Measurements from ENCODE around the gene ADGRD2.

The ADGRD2 gene

GRCh38 chr9:124439086-124439485 is 11.2 kb upstream of the ADGRD2 start:
- no peak for DNase-seq

DNA sequence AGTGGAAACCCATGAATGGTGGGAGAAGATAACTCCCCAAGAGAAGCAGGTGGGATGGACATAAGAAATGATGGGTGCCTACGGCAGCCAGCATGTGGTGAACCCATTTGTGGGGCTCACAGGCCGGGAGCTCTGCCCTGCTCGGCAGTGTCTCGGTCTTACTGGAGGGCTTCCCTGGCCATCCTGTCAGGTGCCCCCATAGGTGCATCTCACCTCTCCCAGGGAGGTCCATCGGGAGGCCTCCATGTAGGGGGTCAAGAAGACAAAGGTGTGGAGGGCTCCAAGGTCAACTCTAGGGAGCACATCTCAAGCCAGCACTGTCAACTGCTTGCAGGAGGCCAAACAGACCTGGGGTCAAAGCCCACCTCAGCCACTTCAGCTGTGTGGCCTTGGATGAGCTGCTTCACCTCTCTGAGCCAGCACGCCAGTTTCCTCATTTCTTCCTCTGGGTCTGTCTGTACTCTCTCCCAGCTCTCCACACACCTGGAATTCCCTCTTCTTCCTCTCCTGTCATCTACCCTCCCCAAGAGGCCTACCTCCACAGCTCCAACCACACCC is 10.5 kb upstream of the ADGRD2 start:
- DNase-seq: no peak

- no peak for DNase-seq
Measured at GRCh38 chr9:124440786-124441185, 9.5 kb upstream of the ADGRD2 start.

GRCh38 chr9:124441291-124441690 is 9.0 kb upstream of the ADGRD2 start:
- DNase-seq: no peak

GRCh38 chr9:124442379-124442778 is 7.9 kb upstream of the ADGRD2 start:
- DNase-seq: no peak

- DNase-seq: no peak
Measured at GRCh38 chr9:124442826-124443225, 7.4 kb upstream of the ADGRD2 start.

DNA sequence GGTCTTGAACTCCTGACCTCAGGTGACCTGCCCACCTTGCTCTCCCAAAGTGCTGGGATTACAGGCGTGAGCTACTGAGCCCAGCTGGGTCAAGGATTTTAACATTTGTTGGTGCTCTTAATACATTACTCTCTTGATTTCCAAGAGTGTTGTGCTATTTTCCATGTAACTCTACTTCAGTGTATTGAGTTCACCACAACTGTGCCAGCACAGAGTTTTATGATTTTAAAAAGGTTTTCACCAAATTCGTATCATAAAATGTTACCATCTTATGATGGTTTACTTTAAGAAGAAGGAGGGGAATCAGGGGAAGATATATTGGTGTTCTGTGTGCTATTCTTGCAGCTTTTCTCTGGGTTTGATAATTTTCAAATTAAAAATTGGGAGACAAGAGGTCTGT is 6.6 kb upstream of the ADGRD2 start:
- DNase-seq: no peak

GRCh38 chr9:124444166-124444565 is 6.1 kb upstream of the ADGRD2 start:
- no peak for DNase-seq

DNA sequence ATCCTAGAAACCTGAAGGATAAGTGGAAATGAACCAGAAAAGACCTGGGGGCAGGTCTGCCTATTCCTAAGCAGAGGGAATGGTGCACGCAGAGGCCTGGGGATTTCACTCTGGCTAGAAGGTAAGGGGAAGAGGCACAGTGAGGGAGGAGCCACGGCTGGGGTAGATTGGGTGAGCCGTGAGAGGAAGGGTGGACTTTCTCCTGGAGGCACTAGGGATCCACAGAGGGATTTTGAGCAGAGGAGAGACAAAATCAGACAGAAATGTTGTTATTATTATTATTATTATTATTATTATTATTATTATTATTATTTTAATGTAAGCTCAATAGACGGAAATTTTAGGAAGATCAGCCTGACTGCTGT is 3.0 kb upstream of the ADGRD2 start:
- DNase-seq: no peak

GRCh38 chr9:124448019-124448418 is 2.2 kb upstream of the ADGRD2 start:
- no peak for DNase-seq

GRCh38 chr9:124449381-124450151 is 685 bp upstream of the ADGRD2 start:
- DNase-seq: no peak

GRCh38 chr9:124450931-124451661 is 845 bp downstream of the ADGRD2 start:
- no peak for DNase-seq

GRCh38 chr9:124452326-124452725 is 2.1 kb downstream of the ADGRD2 start:
- no peak for DNase-seq

GRCh38 chr9:124452841-124453585 is 2.8 kb downstream of the ADGRD2 start:
- DNase-seq: no peak

- DNase-seq: no peak
Measured at GRCh38 chr9:124453586-124454191, 3.4 kb downstream of the ADGRD2 start.

GRCh38 chr9:124454296-124454695 is 4.0 kb downstream of the ADGRD2 start:
- DNase-seq: no peak

DNA sequence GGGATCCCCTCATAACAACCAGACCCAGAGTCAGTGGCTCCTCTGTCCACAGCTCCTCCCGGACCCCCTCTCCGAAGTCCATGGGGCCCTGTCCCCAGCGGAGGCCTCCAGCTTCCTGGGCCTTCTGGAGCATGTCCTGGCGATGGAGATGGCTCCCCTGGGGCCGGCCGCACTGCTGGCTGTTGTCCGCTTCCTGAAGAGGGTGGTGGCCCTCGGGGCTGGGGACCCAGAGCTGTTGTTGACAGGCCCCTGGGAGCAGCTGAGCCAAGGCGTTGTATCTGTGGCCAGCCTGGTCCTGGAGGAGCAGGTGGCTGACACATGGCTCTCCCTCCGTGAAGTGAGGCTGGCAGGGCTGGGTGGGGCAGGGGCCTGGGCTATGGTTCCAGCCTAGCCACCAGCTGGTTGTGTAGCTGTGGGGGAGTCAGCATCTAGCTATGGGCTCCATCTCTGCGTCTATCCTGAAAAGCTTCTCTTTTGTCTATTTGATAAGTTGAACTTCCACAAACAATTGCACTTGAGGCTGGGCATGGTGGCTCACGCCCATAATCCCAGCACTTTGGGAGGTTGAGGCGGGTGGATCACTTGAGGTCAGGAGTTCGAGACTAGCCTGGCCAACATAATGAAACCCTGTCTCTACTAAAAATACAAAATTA is 4.7 kb downstream of the ADGRD2 start:
- DNase-seq: no peak

- no peak for DNase-seq
Measured at GRCh38 chr9:124455820-124456219, 5.6 kb downstream of the ADGRD2 start.

DNA sequence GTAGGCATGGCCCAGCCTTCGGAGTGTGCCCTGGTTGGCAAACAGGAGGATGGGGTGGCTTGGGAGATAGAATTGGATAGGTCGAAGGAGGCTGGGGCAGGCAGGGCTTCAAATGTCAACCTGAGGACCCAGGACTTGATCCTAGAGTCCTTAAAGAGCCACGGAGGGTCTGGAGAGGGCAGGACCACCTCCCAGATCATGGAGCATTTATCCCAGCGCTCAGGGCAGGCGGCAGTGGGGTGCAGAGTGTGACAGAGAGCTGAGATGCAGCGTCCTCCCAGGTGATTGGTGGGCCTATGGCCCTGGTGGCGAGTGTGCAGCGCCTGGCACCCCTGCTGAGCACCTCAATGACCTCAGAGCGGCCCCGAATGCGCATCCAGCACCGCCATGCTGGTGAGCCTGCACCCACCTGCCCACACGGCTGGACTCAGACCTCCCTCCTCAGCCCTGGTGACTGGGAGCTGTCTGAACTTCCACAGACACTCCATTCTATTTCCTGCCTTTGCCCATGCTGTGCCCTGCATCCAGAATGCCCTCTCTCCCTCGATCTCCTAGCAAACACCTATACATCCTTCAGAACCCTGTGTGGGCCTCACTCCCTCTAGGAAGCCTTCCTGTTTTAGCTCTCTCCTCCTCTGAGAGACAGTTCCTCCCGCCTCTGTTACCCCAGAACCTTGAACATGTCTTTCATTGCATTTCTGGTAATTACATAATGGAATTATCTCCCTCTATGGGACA is 6.3 kb downstream of the ADGRD2 start:
- DNase-seq: no peak

DNA sequence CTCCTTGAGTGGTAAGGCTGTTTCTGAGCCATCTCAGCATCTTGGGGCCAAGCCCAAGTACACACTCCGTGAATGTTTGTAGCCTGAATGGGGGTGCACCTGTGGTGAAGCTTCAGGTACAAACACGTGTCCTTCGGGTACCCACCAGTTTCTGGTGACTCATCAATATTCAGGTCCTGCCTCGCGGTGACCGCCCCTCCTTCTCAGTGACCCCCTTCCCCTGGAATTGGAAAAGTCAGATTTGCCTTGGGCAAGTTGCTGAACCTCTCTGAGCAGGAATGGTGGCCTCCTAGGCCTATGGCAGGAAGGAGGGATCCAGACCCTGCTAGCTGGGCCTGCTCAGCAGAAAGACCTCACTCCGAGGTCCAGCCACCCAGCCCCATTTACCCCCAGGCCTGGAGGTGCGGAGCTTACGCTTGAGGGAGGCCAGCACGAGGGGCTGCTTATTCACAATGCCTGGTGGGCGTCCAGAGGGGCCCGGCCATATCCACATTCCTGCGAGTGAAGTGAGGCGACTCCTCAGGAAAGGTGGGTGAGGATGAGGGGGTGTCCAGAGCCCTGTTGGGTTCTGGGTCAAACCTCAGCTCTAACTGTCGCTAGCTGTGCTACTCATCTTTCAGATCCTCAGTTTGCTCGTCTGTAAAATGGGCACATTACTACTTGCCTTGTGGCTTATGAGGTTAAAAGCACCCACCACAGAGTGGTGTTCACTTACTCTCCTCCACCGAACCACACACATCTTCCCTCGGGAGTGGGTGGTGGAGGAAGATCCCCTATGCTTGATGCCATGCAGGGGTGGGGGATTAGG is 7.0 kb downstream of the ADGRD2 start:
- DNase-seq: no peak

- DNase-seq: no peak
Measured at GRCh38 chr9:124457887-124458431, 7.7 kb downstream of the ADGRD2 start.
